ENCODE measurements around the gene GRIN3A.
"Not testable (repeated sequence)": the region's sequence is repeated elsewhere in the genome, so short reads cannot be mapped to it uniquely, and the experiment has no call there.

GRIN3A gene

DNA sequence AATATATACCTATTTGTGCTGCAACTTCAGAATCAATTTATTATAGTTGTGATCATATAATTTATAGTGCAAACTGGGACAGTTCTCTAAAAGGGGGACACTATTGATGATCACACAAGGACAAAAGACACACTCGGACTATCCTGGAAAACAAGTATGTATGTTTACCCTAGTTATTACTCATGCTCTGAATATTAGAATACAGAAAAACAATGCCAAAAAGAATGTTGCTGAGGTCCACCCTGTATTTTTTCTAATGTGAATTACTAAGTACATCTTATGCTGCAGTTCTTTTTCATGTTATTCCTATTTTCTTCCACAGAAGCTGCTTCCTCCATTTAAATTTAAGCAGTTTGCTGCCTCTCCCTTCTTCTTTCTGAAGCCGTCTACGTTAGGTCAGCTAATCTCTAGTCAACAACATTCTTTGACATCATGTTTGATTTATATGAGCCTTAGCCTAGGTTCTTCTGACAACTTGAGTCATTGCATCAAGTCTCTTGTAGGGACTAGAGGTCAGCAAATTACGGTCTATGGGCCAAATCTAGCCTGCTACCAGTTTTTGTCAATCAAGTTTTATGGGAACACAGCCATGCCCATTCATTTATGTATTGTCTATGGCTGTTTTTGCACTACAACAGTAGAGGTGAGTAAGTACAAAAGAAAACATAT is 103.6 kb downstream of the GRIN3A start:
- FAIRE-seq (no peak), DNase-seq (ENCODE audit: low spot score) (no peak)

- DNase-seq (ENCODE audit: low spot score) (no peak), FAIRE-seq (no peak)
These were observed 105.8 kb downstream of the GRIN3A start for GRCh38 chr9:101632611-101633010.

DNA sequence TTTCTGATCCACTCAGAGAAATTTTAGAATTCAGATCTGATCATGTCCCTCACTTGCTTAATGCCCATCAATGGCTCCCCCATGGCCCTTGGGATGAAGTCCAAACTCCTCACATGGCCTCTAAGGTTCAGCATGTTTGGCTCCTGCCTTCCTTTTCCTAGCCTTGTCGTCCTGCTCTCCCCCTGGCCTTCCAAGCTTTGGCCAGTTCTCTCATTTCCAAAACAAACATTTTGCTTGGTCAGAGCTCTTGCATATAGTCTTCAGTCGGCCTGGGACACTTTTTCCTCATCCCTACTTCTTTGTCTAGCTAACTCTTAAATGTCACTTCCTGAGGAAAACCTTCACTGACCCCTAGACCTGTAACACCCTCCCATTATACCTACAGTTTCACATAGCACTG is 106.6 kb downstream of the GRIN3A start:
- FAIRE-seq = no peak
- DNase-seq (ENCODE audit: low spot score) = no peak

GRCh38 chr9:101629636-101630035 is 108.8 kb downstream of the GRIN3A start:
- FAIRE-seq (no peak), DNase-seq (ENCODE audit: low spot score) (no peak)

DNA sequence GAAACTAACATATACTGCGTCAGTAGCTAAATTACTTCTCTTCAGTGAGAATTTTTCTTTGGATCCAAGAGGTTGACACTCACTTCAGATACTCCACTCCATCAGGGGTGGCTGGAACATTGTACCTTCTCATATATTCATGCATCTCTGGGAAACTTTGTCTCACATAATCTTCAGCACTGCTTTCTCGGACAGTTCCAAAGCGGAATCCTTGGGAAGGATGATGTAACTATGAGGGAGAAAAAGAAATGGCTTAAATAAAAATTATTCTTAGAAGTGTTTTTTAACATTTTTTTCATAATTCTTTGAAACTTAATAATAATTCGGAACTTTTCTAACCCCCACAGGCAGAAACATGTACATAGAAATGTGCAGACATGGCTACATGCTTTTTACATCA is 110.3 kb downstream of the GRIN3A start:
- DNase-seq (ENCODE audit: low spot score) = peak; percentile 21
- FAIRE-seq = no peak

DNA sequence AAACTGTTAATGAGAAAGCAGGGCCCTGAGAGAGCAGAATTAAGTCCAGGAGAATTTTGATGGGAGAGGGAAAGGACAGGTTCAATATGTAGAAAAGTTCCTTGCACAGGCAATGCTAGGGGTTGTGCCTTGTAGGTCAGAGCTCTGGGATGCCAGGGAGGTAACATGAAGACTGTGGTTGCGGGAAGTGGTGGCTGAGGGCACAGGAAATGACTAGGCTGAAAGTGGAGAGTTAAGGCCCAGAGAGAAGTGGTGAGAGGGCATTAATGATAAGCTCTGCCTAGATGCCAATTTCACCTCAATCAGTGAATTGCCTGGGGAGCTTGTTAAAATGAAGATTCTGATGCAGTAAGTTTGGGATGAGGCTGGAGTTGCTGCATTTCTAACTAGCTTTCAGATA is 112.2 kb downstream of the GRIN3A start:
- FAIRE-seq = no peak
- DNase-seq (ENCODE audit: low spot score) = no peak

GRCh38 chr9:101625876-101626275 is 112.6 kb downstream of the GRIN3A start:
- no peak for FAIRE-seq
- DNase-seq (ENCODE audit: low spot score) = no peak

DNA sequence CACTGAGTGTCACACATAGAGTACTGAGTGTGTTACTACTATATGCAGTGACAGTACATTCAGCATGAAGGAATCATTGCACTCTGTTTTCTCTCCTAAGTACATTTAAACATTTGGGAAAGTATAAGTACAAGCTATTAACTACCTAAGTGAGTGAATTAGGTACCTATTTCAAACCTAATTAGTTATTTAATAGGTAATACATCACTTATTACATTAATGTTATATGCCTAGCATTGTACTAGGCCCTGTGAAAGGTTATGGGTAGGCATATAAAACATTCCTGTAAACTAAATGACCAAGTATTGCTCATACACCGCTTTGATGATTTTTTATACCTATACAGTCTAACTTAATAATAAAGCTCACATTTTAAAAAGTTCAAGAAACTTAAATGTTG is 118.0 kb downstream of the GRIN3A start:
- FAIRE-seq (no peak), DNase-seq (ENCODE audit: low spot score) (no peak)

DNA sequence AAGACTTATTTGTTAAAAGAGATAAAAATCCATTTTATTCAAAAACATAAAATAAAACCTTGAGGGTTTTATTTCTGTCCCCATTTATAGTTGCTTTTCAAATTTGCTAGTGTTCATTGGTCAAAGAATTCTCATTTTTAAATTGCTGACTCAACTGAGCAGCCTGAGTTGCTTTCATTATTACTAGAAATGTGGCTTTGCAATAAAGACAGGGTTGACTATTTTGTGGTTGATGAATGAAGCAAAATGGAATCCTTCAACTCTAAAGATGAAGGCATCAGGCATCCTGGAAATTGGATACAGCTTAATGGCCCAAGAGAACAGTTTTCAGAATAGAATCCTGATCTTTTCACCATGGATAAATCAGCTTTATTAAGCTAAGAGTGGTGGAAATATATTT is 119.7 kb downstream of the GRIN3A start:
- FAIRE-seq (no peak), DNase-seq (ENCODE audit: low spot score) (no peak)

GRCh38 chr9:101605547-101605946 is 132.9 kb downstream of the GRIN3A start:
- no peak for FAIRE-seq
- no peak for DNase-seq (ENCODE audit: low spot score)

GRCh38 chr9:101604296-101604695 is 134.2 kb downstream of the GRIN3A start:
- no peak for DNase-seq (ENCODE audit: low spot score)
- FAIRE-seq = no peak

DNA sequence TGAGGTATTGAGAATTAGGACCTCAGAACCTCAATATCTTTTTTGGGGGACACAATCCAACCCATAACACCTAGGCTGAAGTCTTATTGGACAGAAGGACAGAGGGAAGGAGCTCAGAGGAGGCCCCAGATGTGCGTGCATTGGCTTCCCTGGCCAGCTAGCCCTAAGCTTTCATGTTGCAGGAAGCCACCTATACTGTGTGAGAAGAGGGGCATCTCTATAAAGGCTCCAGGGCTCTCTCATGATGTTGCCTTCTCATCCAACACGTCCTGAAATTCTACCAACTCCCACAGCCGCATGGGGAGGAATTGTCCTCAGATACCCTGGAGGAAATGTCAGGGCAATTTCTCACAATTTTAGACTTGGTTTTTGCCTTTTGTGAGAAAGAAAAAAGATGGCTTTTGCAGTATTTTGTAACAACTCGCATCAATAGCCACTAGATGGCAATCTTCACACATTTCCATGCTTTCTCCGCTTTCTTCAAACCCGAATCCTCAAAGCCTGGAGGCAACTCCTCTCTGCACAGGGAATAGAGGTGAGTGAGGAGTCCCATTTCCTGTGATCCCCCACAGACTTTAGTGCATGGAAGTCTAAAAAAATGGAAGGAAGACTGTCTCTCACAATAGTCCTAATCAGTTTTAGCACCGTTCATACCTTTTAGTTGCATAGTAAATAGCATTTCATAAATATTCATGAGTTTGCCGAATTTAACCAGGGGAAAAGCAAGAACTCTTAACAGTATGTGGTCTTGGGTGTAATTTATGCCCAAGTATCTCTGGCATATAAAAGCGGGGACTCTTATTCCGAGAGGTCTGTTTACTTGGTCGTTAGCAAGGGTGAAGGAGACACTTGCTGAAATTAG is 136.3 kb downstream of the GRIN3A start:
- DNase-seq (ENCODE audit: low spot score) (peak; percentile 59), FAIRE-seq (no peak)

GRCh38 chr9:101594796-101595195 is 143.7 kb downstream of the GRIN3A start, which contains the start of gene PPP3R2:
Gene PPP3R2 (minus strand): TSS chr9:101594969. CDS start chr9:101594921, 48 bp downstream.
- FAIRE-seq = no peak
- DNase-seq (ENCODE audit: low spot score) = no peak

- FAIRE-seq (no peak), DNase-seq (ENCODE audit: low spot score) (no peak)
These were observed 145.1 kb downstream of the GRIN3A start for GRCh38 chr9:101593345-101593744.

DNA sequence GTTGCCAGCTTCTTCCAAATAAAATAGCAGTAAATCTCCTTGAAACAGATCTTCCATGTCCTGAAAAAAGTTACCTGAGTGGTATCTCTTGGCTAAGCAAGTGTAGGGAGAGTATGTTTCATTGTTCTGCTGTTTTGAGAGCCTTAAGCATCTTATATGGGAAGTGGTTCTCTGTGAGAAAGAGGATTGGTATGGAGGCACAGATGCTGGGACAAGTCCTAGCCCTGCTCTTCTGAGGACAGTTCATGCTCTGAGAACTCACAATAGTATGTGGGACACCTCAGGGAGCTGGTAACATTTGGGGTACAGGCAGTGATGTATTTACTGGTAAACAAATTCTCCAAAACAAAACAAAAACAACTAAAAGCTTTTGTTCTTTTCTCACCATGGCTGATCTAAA is 145.7 kb downstream of the GRIN3A start:
- no peak for DNase-seq (ENCODE audit: low spot score)
- FAIRE-seq = no peak

GRCh38 chr9:101591787-101592446 is 146.5 kb downstream of the GRIN3A start:
- no peak for DNase-seq (ENCODE audit: low spot score)
- no peak for FAIRE-seq

DNA sequence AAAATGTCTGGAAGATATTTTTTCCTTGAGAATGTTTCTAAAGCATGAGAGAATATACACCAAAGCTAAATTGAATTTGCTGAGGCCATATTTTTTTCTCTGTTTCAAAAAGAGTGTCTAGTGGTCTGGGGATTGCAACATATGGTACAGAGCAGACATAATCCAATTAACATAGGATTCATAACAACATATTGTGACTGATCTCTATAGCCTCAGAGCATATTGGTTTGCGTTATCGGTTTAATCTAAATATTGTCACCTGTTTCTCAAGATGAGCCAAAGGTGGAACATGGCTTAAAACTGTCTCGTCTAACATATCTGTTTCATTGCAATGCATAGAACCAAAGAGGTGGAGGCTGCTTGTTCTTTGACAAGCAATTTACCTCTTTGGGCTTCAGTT is 147.5 kb downstream of the GRIN3A start:
- no peak for DNase-seq (ENCODE audit: low spot score)
- FAIRE-seq = no peak

DNA sequence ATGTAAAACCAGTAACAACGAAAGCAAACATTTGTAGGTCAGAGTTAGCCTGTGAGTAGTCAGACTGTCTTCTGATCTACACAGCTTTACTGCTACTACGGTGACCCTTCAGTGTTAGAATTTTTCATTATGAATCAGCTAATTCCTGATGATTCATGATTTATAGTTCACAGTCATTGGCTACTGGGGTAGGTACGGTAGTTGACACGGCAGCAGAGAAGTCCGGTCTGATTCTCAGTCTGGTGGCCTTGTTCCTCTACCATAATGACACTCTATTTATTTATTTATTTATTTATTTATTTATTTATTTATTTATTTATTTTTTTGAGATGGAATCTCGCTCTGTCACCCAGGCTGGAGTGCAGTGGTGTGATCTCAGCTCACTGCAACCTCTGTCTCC is 148.4 kb downstream of the GRIN3A start:
- FAIRE-seq = not testable (repeated sequence)
- peak; percentile 10 for DNase-seq (ENCODE audit: low spot score)

DNA sequence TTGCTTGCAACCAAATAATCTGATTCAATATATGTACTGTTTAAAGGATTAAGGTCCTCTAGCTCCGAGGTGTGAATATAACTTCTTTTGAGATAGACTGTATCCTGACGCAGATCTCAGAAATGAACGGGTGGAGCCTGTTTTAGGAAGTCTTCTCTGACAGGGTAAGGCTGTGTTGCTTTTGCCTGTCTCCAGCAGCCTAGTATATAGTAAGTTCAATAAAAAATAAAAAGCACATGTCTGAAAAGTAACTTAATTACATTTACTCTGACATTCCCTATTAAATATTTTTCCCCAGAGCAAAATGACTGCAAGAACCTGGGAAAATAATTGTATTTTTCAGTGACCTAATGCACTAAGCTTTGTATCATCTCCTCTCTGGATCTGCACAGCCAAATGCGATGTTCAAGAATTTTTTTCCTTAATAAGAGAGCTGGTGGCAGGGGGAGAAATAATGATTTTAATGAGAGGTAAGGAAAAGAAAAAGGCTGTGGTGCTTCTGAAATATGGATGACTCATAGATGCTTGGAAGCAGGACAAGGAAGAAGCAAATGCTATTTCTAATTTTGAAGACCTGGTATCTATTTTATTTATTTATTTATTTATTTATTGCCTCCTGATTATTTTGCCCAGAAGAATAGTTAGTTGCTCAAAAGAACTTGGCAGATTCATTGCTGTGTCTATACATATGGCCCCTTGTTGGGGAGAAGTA is 151.0 kb downstream of the GRIN3A start:
- DNase-seq (ENCODE audit: low spot score) = no peak
- FAIRE-seq = no peak

DNA sequence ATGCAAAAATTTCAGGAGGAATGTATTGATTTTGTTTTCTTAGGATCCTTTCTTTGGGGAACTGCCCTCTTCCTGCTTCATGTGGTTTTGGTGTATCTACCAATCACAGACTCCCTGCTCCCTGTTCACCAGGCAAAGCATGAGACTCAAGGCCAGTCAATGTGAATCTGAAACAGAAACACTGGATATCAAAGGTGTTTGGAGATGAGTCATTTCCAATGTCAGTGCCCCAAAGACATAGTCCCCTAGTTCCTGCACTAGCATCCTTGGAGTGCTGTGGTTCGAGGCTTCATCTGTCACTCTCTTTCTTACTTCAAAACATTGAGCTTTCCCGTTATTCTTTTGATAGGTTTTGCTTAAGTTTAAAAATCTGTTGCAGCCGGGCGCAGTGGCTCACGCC is 151.8 kb downstream of the GRIN3A start:
- DNase-seq (ENCODE audit: low spot score) = no peak
- no peak for FAIRE-seq

DNA sequence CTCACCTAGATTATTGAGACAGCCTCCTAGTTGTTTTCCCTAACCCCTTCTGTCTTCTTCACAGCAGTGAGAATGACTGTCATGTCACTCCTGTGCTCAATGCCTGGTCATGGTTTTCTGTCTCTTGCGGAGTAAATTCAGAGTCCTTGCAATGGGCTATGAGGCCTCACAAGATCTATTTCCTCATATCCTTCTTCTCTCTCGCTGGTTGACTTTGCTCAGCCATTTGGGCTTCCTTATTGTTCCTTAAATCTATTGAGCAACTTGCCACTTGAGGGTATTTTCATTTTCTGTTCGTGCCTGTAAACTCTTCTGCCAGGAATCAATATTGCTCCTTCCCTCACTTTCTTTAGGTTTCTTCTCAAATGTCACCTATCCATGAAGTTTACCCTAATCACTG is 152.7 kb downstream of the GRIN3A start:
- no peak for DNase-seq (ENCODE audit: low spot score)
- FAIRE-seq = no peak

GRCh38 chr9:101582553-101582952 is 155.9 kb downstream of the GRIN3A start:
- FAIRE-seq = no peak
- peak; percentile 18 for DNase-seq (ENCODE audit: low spot score)
